Uterus (tissue), 4 donors: ENCODE data around the gene TNRC6A. TPM values are rescaled to one million over a fixed set of nuclear protein-coding genes. Genes with fewer than 3 reads are reported as not detected.

Source experiments
- DNase-seq, 2 donors: peaks; one replicate each; pipeline ENCODE4 v3.0.0-alpha.2; 2019 to 2020
- H3K27ac ChIP-seq, 2 donors: fragments of 200-600 bp; sonication (generic); 1 replicate in 1 of 2; 2 replicates in 1 of 2; pipeline ENCODE4 v1.5.1; 2016 to 2018
- H3K27me3 ChIP-seq, 2 donors: fragments of 200-600 bp; sonication (generic); one replicate each; pipeline ENCODE4 v1.5.1; 2018 to 2019; ENCODE audit warnings: control low read depth in 1 of 2
- H3K36me3 ChIP-seq, 2 donors: fragments of 200-600 bp; sonication (generic); one replicate each; pipeline ENCODE4 v1.5.1; 2019; ENCODE audit warnings: control low read depth in 1 of 2
- H3K4me1 ChIP-seq, 2 donors: fragments of 200-600 bp; sonication (generic); one replicate each; pipeline ENCODE4 v1.5.1; 2018 to 2019; ENCODE audit warnings: control low read depth in 1 of 2
- H3K4me3 ChIP-seq, 2 donors: fragments of 200-600 bp; sonication (generic); 1 replicate in 1 of 2; 2 replicates in 1 of 2; pipeline ENCODE4 v1.5.1; 2018 to 2019; ENCODE audit warnings: mild to moderate bottlenecking in 1 of 2
- H3K9me3 ChIP-seq, 2 donors: fragments of 200-600 bp; sonication (generic); one replicate each; pipeline ENCODE4 v1.5.1; 2019; ENCODE audit warnings: control low read depth in 1 of 2
- POLR2A ChIP-seq, 2 donors: fragments of 450-650 bp; IDR thresholded peaks; one replicate each; pipeline ENCODE4 v1.6.1; 2016; ENCODE audit warnings: antibody characterized with exemption in 2 of 2, mild to moderate bottlenecking in 1 of 2, moderate library complexity in 1 of 2
- intact Hi-C: fragments of 100-400 bp; cut with DNase I; formaldehyde crosslinking; loops from one replicate; pipeline ENCODE4 v1.15.1; 2023; ENCODE audit warnings: low total_unique reads
- total RNA-seq, 4 donors: library from RNA; depleted of rRNA in 3 of 4; stranded (reverse); fragments of >200 nt in 3 of 4; gene quantifications; one replicate each; pipeline versions ENCODE4 v1.1.0 to v1.2.4, GENCODE V29; 2014 to 2023
- TF ChIP-seq, protein P1 (sequence below), 4 experiments: fragments of 200-600 bp in 2 of 4; fragments of 450-650 bp in 2 of 4; sonication (generic) in 2 of 4; IDR thresholded peaks; one replicate each; pipeline ENCODE4 v1.5.1; 2016 to 2019; ENCODE audit warnings: antibody characterized with exemption in 4 of 4, mild to moderate bottlenecking in 2 of 4, moderate library complexity in 1 of 4
- donor health status: DM: yes; HTN: yes; CAD: no.

TNRC6A gene
- total RNA-seq, 4 donors from 2014 or later: 22.6 to 109 (median 49.2) TPM

DNA sequence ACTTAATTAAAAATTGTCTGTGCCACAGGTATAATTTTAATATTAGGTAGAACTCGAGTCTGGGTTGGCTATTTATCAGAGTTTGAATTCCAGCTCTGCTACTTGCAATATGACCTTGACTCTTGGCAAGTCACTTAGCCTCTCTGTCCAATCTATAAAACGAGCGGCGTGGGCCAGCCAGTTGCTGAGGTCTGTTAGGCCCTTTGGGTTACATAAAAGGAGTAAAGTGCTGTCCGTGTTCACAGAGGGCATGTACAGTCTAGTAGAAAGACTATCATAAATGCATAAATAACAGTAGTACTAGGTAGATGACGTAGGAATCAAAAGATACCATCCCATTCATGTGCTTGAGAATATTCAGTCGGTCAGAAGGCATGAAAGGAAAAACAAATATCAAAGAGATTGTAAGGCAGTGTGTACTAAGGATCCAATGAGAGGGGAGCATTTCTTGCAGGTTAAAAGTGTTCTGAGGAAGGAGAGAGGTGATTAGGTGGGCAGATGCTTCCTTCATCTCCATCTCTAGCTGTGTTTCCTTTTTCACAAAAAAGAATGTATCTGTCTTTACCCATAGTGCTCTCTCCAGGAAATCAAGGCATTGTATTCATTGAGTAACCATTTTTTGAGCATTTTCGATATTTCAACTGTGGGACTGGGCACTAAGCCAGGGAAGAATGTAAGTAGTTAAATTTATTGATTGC lies 2.4 kb downstream of the TNRC6A start:
- Histone ChIP-seq H3K27me3 (no peaks in the 10 kb centered on the region), H3K4me1 (peaks cover 9 to 16% of the 10 kb centered on the region in 2 donors), H3K9me3 (no peaks in the 10 kb centered on the region), H3K27ac (peak overlapping the region; percentile 96 to 99), H3K36me3 (no peaks in the 10 kb centered on the region), H3K4me3 (peak overlapping the region in 1 of 2 donors; percentile 96)
- TF ChIP-seq POLR2A (IDR thresholded peaks at IDR 0.05): no peak
- intact Hi-C loops: no loop called here
- DNase-seq: no peak

DNA sequence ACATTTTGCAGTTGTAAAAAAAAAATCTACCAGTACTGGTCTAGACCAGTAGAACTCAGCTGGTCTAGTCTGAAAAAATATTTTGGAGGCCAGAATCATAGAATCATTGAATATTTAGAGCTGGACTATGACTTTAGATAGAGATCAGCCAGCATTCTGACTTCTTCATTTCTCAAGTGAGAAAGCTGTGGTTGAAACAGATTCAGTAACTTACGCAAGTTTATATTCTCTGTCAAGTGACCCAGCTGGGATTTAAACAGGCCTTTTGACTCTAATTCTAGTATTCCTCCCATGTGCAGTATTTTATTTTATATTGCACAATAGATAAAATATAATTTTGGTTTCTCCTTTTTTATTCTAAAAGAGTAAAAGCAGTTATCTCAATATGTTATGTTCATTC lies 4.9 kb downstream of the TNRC6A start:
- H3K4me3 ChIP-seq: no peak overlapping the region
- no peaks in the 10 kb centered on the region for H3K9me3 ChIP-seq
- TF ChIP-seq POLR2A (IDR thresholded peaks at IDR 0.05): no peak
- TF ChIP-seq, protein P1, sequence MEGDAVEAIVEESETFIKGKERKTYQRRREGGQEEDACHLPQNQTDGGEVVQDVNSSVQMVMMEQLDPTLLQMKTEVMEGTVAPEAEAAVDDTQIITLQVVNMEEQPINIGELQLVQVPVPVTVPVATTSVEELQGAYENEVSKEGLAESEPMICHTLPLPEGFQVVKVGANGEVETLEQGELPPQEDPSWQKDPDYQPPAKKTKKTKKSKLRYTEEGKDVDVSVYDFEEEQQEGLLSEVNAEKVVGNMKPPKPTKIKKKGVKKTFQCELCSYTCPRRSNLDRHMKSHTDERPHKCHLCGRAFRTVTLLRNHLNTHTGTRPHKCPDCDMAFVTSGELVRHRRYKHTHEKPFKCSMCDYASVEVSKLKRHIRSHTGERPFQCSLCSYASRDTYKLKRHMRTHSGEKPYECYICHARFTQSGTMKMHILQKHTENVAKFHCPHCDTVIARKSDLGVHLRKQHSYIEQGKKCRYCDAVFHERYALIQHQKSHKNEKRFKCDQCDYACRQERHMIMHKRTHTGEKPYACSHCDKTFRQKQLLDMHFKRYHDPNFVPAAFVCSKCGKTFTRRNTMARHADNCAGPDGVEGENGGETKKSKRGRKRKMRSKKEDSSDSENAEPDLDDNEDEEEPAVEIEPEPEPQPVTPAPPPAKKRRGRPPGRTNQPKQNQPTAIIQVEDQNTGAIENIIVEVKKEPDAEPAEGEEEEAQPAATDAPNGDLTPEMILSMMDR (IDR thresholded peaks at IDR 0.05): no peak
- H3K4me1 ChIP-seq: peaks cover 13 to 20% of the 10 kb centered on the region in 2 donors
- intact Hi-C loops: no loop called here
- H3K36me3 ChIP-seq: no peaks in the 10 kb centered on the region
- H3K27me3 ChIP-seq: no peaks in the 10 kb centered on the region
- no peak for DNase-seq
- peak overlapping the region; percentile 68 to 96 for H3K27ac ChIP-seq

DNA sequence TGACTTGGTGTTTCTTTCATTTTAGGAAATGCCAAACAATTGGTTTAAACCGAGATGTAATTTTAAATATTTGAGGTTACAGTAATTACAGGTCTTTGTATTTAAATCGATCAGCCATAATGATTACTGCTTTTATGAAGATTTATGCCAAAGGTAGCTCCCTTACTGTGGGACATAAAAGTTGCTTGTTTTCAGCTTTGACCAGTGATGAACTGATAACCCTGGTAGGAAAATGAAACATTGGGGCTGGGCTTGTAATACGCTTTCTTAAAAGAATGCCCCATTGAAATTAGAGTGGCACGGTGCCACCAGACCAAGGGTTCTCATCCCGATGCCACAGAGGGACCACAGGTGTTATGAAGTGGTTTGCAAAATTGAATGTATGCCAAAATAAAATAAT lies 7.3 kb downstream of the TNRC6A start:
- H3K4me3 ChIP-seq: no peak overlapping the region
- intact Hi-C loops: no loop called here
- H3K27ac ChIP-seq: peak overlapping the region; percentile 59 to 96
- H3K27me3 ChIP-seq: no peaks in the 10 kb centered on the region
- no peaks in the 10 kb centered on the region for H3K9me3 ChIP-seq
- TF ChIP-seq, protein P1 (IDR thresholded peaks at IDR 0.05): no peak
- no peak for TF ChIP-seq POLR2A (IDR thresholded peaks at IDR 0.05)
- no peaks in the 10 kb centered on the region for H3K36me3 ChIP-seq
- peak in 1 of 2 donors; percentile 22 for DNase-seq
- H3K4me1 ChIP-seq: peaks cover 11 to 25% of the 10 kb centered on the region in 2 donors

DNA sequence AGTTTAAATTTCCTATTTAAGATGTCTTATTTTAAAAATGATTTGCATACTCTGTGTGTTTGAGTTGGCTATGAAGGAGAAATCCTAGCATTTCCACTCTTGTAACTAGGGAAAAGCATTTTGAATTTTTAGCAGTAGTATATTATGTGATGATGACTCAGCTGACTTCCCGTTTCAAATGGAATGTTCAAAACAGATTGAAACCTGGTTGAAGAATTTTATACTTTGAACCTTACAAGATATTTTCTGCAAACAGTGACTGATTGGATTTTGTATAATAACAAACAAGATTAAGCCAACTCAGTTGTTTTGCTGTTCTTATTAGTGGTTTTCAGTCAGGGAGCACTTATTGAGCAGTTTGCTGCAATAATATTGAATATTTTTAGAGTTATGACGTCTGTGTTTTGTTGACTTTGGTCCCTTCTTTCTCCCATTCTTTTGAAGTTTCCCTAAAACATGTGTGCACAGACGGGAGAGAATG lies 8.0 kb downstream of the TNRC6A start:
- H3K27me3 ChIP-seq: no peaks in the 10 kb centered on the region
- H3K4me3 ChIP-seq: peak overlapping the region in 1 of 2 donors; percentile 16
- TF ChIP-seq POLR2A (IDR thresholded peaks at IDR 0.05): no peak
- TF ChIP-seq, protein P1 (IDR thresholded peaks at IDR 0.05): no peak
- no peaks in the 10 kb centered on the region for H3K9me3 ChIP-seq
- H3K4me1 ChIP-seq: peaks cover 5 to 32% of the 10 kb centered on the region in 2 donors
- intact Hi-C loops: no loop called here
- no peak for DNase-seq
- H3K27ac ChIP-seq: peak overlapping the region; percentile 59 to 96
- H3K36me3 ChIP-seq: no peaks in the 10 kb centered on the region

DNA sequence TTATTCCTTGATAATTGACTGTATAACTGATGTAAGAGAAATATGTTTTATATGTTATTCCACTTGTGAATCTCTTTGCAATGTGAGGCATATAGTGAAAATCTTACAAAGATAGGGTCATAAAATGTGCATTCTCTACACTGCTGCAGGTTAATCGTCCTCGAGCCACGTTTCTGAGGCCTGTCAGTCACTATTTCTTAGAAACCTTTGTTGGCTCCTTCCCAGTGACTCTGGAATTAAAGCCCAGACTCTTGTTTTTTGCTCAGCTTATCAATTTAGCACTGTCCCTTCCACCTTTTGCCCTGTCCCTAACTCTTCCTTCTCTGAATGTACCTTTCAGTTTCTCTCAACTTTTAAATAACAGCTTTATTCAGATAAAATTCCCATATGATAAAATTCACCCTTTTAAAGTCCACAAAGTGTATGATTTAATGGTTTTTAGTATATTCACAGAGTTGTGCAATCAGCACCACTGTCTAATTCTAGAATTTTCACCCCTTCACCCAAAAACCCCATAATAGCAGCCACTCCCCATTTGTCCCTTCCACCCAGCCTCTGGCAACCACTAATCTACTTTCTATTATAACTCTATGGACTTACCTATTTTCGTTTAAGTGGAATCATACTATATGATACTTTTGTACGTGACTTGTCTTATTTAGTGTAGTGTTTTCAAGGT lies 8.6 kb downstream of the TNRC6A start:
- no peaks in the 10 kb centered on the region for H3K36me3 ChIP-seq
- peak overlapping the region; percentile 59 to 96 for H3K27ac ChIP-seq
- H3K9me3 ChIP-seq: no peaks in the 10 kb centered on the region
- H3K4me1 ChIP-seq: peaks cover 9 to 33% of the 10 kb centered on the region in 2 donors
- no peak overlapping the region for H3K4me3 ChIP-seq
- intact Hi-C loops: no loop called here
- TF ChIP-seq, protein P1 (IDR thresholded peaks at IDR 0.05): no peak
- TF ChIP-seq POLR2A (IDR thresholded peaks at IDR 0.05): no peak
- H3K27me3 ChIP-seq: no peaks in the 10 kb centered on the region
- no peak for DNase-seq
